ENCODE measurements around the gene COL27A1. TPM values are rescaled to one million over a fixed set of nuclear protein-coding genes. Genes with fewer than 3 reads are reported as not detected.

Gene COL27A1
- polyA plus RNA-seq, 1 donor (not counting 4 experiments of a cell fraction or from before 2014, with no cell fraction given): 14.0 TPM

- Histone ChIP-seq H3K9ac (ENCODE audit: control insufficient read depth, extremely low read depth, insufficient read depth, low read length) (no peak overlapping the region), H4K20me1 (ENCODE audit: control insufficient read depth, extremely low read depth, insufficient read depth, low read length) (no peaks in the 10 kb centered on the region), H3K4me3 (ENCODE audit: control insufficient read depth in 2 of 3, extremely low read depth in 1 of 3, insufficient read depth in 2 of 3, low read depth in 1 of 3, low read length in 3 of 3) (no peak overlapping the region), H3K4me2 (ENCODE audit: control insufficient read depth, extremely low read depth, insufficient read depth, low read depth, low read length) (no peak overlapping the region), H3K27me3 (ENCODE audit: control insufficient read depth, extremely low read depth, insufficient read depth, low read length) (no peaks in the 10 kb centered on the region), H3K9me3 (ENCODE audit: control insufficient read depth, low read depth, low read length) (peaks cover 4% of the 10 kb centered on the region), H3K36me3 (ENCODE audit: control insufficient read depth in 2 of 2, extremely low read depth in 1 of 2, insufficient read depth in 2 of 2, low read length in 2 of 2) (peaks cover 24 to 25% of the 10 kb centered on the region in 2 experiments), H3K9me1 (ENCODE audit: control insufficient read depth, extremely low read depth, insufficient read depth, low read length) (no peaks in the 10 kb centered on the region), H2AFZ (ENCODE audit: control insufficient read depth, low read length) (no peak overlapping the region), H3K79me2 (ENCODE audit: control insufficient read depth, insufficient read depth, low read length) (no peaks in the 10 kb centered on the region), H3K27ac (ENCODE audit: control insufficient read depth, insufficient read depth, low read length) (no peak overlapping the region), H3K4me1 (ENCODE audit: control insufficient read depth, extremely low read depth, insufficient read depth, low read length) (no peaks in the 10 kb centered on the region)
- FAIRE-seq: no peak
- dilution Hi-C loops (cut with MboI; ENCODE audit: extremely low pct_ligation_motif_present, low sequenced_read_pairs): no loop called here
- no peak for TF ChIP-seq EZH2 (IDR thresholded peaks at IDR 0.05; ENCODE audit: low read length)
- no peak for TF ChIP-seq CTCF (optimal IDR thresholded peaks at IDR 0.05 in 1 of 3, IDR thresholded peaks at IDR 0.05 in 1 of 3, conservative IDR thresholded peaks at IDR 0.05 in 1 of 3; ENCODE audit: extremely low read depth in 1 of 3, insufficient read depth in 2 of 3, low read length in 3 of 3)
- DNase-seq (ENCODE audit: low read depth, low spot score): no peak
Measured at GRCh38 chr9:114310471-114311450, 155.4 kb downstream of the COL27A1 start.

- DNase-seq (ENCODE audit: low read depth, low spot score) (no peak), FAIRE-seq (no peak)
- no peaks in the 10 kb centered on the region for H3K4me1 ChIP-seq (ENCODE audit: control insufficient read depth, extremely low read depth, insufficient read depth, low read length)
- no peak overlapping the region for H3K4me3 ChIP-seq (ENCODE audit: control insufficient read depth in 2 of 3, extremely low read depth in 1 of 3, insufficient read depth in 2 of 3, low read depth in 1 of 3, low read length in 3 of 3)
- no peaks in the 10 kb centered on the region for H4K20me1 ChIP-seq (ENCODE audit: control insufficient read depth, extremely low read depth, insufficient read depth, low read length)
- peaks cover 4% of the 10 kb centered on the region for H3K9me3 ChIP-seq (ENCODE audit: control insufficient read depth, low read depth, low read length)
- TF ChIP-seq CTCF (optimal IDR thresholded peaks at IDR 0.05 in 1 of 3, IDR thresholded peaks at IDR 0.05 in 1 of 3, conservative IDR thresholded peaks at IDR 0.05 in 1 of 3; ENCODE audit: extremely low read depth in 1 of 3, insufficient read depth in 2 of 3, low read length in 3 of 3) (no peak), EZH2 (IDR thresholded peaks at IDR 0.05; ENCODE audit: low read length) (no peak)
- dilution Hi-C loops (cut with MboI; ENCODE audit: extremely low pct_ligation_motif_present, low sequenced_read_pairs): no loop called here
- H3K9me1 ChIP-seq (ENCODE audit: control insufficient read depth, extremely low read depth, insufficient read depth, low read length): no peaks in the 10 kb centered on the region
- H3K9ac ChIP-seq (ENCODE audit: control insufficient read depth, extremely low read depth, insufficient read depth, low read length): no peak overlapping the region
- no peak overlapping the region for H3K4me2 ChIP-seq (ENCODE audit: control insufficient read depth, extremely low read depth, insufficient read depth, low read depth, low read length)
- H3K27ac ChIP-seq (ENCODE audit: control insufficient read depth, insufficient read depth, low read length): no peak overlapping the region
- H3K27me3 ChIP-seq (ENCODE audit: control insufficient read depth, extremely low read depth, insufficient read depth, low read length): no peaks in the 10 kb centered on the region
- H3K36me3 ChIP-seq (ENCODE audit: control insufficient read depth in 2 of 2, extremely low read depth in 1 of 2, insufficient read depth in 2 of 2, low read length in 2 of 2): peaks cover 24% of the 10 kb centered on the region in 2 experiments
- H3K79me2 ChIP-seq (ENCODE audit: control insufficient read depth, insufficient read depth, low read length): no peaks in the 10 kb centered on the region
- no peak overlapping the region for H2AFZ ChIP-seq (ENCODE audit: control insufficient read depth, low read length)
Measured at GRCh38 chr9:114311571-114312512, 156.5 kb downstream of the COL27A1 start.

Measured in keratinocyte (primary cell).